Measurements from ENCODE around the gene EIF3J.

The EIF3J gene

DNA sequence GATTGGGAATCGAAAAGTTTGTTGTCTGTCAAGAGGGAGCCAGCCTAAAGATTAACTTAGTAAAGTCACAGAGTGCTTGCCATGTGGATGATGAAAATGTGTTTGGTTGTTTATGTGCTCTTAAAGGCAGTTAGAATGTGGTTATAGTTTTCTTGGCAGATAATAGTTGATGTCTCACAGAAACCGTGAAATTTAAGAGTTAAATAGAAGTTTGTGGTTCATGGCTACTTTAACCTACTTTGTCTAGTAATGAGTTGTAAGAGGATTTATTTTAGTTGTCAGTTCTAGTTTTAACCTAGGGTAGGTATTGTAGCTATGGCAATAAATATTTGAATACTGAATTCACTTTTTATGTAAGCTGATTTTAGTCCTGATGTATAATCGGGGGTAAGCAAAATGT lies 36.4 kb upstream of the EIF3J start:
- no peak for TF ChIP-seq PPARA (CRISPR knock-in tag; IDR thresholded peaks at IDR 0.05; ENCODE audit: borderline replicate concordance)
- TF ChIP-seq TOX (CRISPR knock-in tag; IDR thresholded peaks at IDR 0.05; ENCODE audit: borderline replicate concordance) = no peak
- TF ChIP-seq TCF4 (CRISPR knock-in tag; IDR thresholded peaks at IDR 0.05; ENCODE audit: borderline replicate concordance) = no peak
- no peak for TF ChIP-seq ARNTL (CRISPR knock-in tag; IDR thresholded peaks at IDR 0.05; ENCODE audit: borderline replicate concordance, low read depth)
- no peak for TF ChIP-seq ESRRG (CRISPR knock-in tag; IDR thresholded peaks at IDR 0.05)
- TF ChIP-seq BACH2 (CRISPR knock-in tag; IDR thresholded peaks at IDR 0.05; ENCODE audit: borderline replicate concordance) = no peak
- TF ChIP-seq SNAI2 (CRISPR knock-in tag; IDR thresholded peaks at IDR 0.05) = no peak
- no peak for TF ChIP-seq OSR1 (CRISPR knock-in tag; IDR thresholded peaks at IDR 0.05)
- TF ChIP-seq, protein P1, sequence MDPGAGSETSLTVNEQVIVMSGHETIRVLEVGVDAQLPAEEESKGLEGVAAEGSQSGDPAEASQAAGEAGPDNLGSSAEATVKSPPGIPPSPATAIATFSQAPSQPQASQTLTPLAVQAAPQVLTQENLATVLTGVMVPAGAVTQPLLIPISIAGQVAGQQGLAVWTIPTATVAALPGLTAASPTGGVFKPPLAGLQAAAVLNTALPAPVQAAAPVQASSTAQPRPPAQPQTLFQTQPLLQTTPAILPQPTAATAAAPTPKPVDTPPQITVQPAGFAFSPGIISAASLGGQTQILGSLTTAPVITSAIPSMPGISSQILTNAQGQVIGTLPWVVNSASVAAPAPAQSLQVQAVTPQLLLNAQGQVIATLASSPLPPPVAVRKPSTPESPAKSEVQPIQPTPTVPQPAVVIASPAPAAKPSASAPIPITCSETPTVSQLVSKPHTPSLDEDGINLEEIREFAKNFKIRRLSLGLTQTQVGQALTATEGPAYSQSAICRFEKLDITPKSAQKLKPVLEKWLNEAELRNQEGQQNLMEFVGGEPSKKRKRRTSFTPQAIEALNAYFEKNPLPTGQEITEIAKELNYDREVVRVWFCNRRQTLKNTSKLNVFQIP (CRISPR knock-in tag; IDR thresholded peaks at IDR 0.05; ENCODE audit: borderline replicate concordance, low read depth) = no peak
- TF ChIP-seq ZFP3 (CRISPR knock-in tag; IDR thresholded peaks at IDR 0.05) = no peak
- no peak for TF ChIP-seq ZNF565 (CRISPR knock-in tag; conservative IDR thresholded peaks at IDR 0.05; ENCODE audit: low read depth)
- TF ChIP-seq ZC3H10 (CRISPR knock-in tag; IDR thresholded peaks at IDR 0.05) = no peak
- no peak for TF ChIP-seq GLIS3 (CRISPR knock-in tag; IDR thresholded peaks at IDR 0.05)
- no peak for TF ChIP-seq ZNF70 (CRISPR knock-in tag; IDR thresholded peaks at IDR 0.05)
- ATAC-seq = no peak

- ATAC-seq = peak; percentile 84
- TF ChIP-seq CSDC2 (CRISPR knock-in tag; IDR thresholded peaks at IDR 0.05) (no peak), BACH2 (CRISPR knock-in tag; IDR thresholded peaks at IDR 0.05; ENCODE audit: borderline replicate concordance) (no peak), ZNF70 (CRISPR knock-in tag; IDR thresholded peaks at IDR 0.05) (no peak), ISL1 (CRISPR knock-in tag; IDR thresholded peaks at IDR 0.05) (no peak), ZNF8 (CRISPR knock-in tag; IDR thresholded peaks at IDR 0.05) (no peak), TSHZ2 (CRISPR knock-in tag; IDR thresholded peaks at IDR 0.05) (no peak), ZFP30 (CRISPR knock-in tag; IDR thresholded peaks at IDR 0.05) (no peak)
- TF ChIP-seq, protein P1 (CRISPR knock-in tag; IDR thresholded peaks at IDR 0.05; ENCODE audit: borderline replicate concordance, low read depth) = no peak
These were observed 35.1 kb upstream of the EIF3J start for GRCh38 chr15:44501768-44502366.

DNA sequence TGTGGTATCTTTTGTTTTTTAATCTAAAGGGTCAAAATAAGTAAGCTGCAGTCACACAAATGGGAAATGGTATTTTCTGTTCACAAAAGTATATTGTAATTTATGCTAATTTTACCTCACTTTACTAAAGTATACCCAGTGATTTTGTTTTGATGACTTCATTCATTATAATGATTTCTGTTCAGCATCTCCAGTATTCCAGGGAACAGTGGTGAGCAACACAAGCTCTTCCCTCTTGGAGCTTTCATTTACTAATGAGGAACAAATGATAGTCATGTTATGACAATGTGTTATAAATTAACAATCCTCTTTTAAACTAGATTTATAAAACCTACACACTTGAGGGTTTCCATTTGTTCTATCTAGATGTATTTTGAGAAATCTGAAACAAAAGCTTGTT lies 20.5 kb upstream of the EIF3J start:
- TF ChIP-seq, protein P2, sequence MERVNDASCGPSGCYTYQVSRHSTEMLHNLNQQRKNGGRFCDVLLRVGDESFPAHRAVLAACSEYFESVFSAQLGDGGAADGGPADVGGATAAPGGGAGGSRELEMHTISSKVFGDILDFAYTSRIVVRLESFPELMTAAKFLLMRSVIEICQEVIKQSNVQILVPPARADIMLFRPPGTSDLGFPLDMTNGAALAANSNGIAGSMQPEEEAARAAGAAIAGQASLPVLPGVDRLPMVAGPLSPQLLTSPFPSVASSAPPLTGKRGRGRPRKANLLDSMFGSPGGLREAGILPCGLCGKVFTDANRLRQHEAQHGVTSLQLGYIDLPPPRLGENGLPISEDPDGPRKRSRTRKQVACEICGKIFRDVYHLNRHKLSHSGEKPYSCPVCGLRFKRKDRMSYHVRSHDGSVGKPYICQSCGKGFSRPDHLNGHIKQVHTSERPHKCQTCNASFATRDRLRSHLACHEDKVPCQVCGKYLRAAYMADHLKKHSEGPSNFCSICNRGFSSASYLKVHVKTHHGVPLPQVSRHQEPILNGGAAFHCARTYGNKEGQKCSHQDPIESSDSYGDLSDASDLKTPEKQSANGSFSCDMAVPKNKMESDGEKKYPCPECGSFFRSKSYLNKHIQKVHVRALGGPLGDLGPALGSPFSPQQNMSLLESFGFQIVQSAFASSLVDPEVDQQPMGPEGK (CRISPR knock-in tag; IDR thresholded peaks at IDR 0.05; ENCODE audit: borderline replicate concordance) = no peak
- no peak for TF ChIP-seq SNAI2 (CRISPR knock-in tag; IDR thresholded peaks at IDR 0.05)
- TF ChIP-seq ZFP30 (CRISPR knock-in tag; IDR thresholded peaks at IDR 0.05) = no peak
- TF ChIP-seq ZNF8 (CRISPR knock-in tag; IDR thresholded peaks at IDR 0.05) = no peak
- TF ChIP-seq ZNF70 (CRISPR knock-in tag; IDR thresholded peaks at IDR 0.05) = no peak
- no peak for TF ChIP-seq TOX (CRISPR knock-in tag; IDR thresholded peaks at IDR 0.05; ENCODE audit: borderline replicate concordance)
- no peak for TF ChIP-seq ZC3H10 (CRISPR knock-in tag; IDR thresholded peaks at IDR 0.05)
- no peak for TF ChIP-seq ARNTL (CRISPR knock-in tag; IDR thresholded peaks at IDR 0.05; ENCODE audit: borderline replicate concordance, low read depth)
- TF ChIP-seq GLIS3 (CRISPR knock-in tag; IDR thresholded peaks at IDR 0.05) = no peak
- no peak for TF ChIP-seq PPARA (CRISPR knock-in tag; IDR thresholded peaks at IDR 0.05; ENCODE audit: borderline replicate concordance)
- TF ChIP-seq, protein P1 (CRISPR knock-in tag; IDR thresholded peaks at IDR 0.05; ENCODE audit: borderline replicate concordance, low read depth) = no peak
- TF ChIP-seq, protein P3, sequence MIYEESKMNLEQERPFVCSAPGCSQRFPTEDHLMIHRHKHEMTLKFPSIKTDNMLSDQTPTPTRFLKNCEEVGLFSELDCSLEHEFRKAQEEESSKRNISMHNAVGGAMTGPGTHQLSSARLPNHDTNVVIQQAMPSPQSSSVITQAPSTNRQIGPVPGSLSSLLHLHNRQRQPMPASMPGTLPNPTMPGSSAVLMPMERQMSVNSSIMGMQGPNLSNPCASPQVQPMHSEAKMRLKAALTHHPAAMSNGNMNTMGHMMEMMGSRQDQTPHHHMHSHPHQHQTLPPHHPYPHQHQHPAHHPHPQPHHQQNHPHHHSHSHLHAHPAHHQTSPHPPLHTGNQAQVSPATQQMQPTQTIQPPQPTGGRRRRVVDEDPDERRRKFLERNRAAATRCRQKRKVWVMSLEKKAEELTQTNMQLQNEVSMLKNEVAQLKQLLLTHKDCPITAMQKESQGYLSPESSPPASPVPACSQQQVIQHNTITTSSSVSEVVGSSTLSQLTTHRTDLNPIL (CRISPR knock-in tag; IDR thresholded peaks at IDR 0.05; ENCODE audit: low read depth) = no peak
- TF ChIP-seq ZFP3 (CRISPR knock-in tag; IDR thresholded peaks at IDR 0.05) = no peak
- TF ChIP-seq RARB (CRISPR knock-in tag; IDR thresholded peaks at IDR 0.05) = no peak
- TF ChIP-seq CSDC2 (CRISPR knock-in tag; IDR thresholded peaks at IDR 0.05) = no peak
- TF ChIP-seq BACH2 (CRISPR knock-in tag; IDR thresholded peaks at IDR 0.05; ENCODE audit: borderline replicate concordance) = no peak
- no peak for TF ChIP-seq ESRRG (CRISPR knock-in tag; IDR thresholded peaks at IDR 0.05)
- ATAC-seq = no peak
